Endothelial cell of umbilical vein (primary cell): ENCODE measurements around the gene ZNF827.

Experiments
- EZH2 ChIP-seq: IDR thresholded peaks from 2 replicates; pipeline ENCODE4 v1.6.1; 2012; ENCODE audit warnings: borderline replicate concordance, low read depth, mild to moderate bottlenecking, moderate library complexity, low read length, inconsistent platforms; ENCODE audit not compliant: severe bottlenecking
- FOS ChIP-seq: IDR thresholded peaks from 2 replicates; pipeline ENCODE4 v1.6.1; 2011; ENCODE audit warnings: mild to moderate bottlenecking, low read length, moderate library complexity, borderline replicate concordance; ENCODE audit not compliant: insufficient read depth
- GATA2 ChIP-seq: IDR thresholded peaks from 2 replicates; pipeline ENCODE4 v1.7.0; 2011; ENCODE audit warnings: low read depth, mild to moderate bottlenecking, moderate library complexity, mixed read lengths, low read length; ENCODE audit not compliant: insufficient read length, insufficient read depth
- JUN ChIP-seq: IDR thresholded peaks from 2 replicates; pipeline ENCODE4 v1.6.1; 2011; ENCODE audit warnings: borderline replicate concordance, low read depth; ENCODE audit not compliant: insufficient read length, insufficient read depth
- MYC ChIP-seq: IDR thresholded peaks from one replicate; pipeline ENCODE4 v1.6.1; 2011; ENCODE audit warnings: mild to moderate bottlenecking, low read depth, low read length
- POLR2A ChIP-seq: IDR thresholded peaks from 2 replicates; pipeline ENCODE4 v1.6.1; 2012; ENCODE audit warnings: low read depth, mild to moderate bottlenecking, control low read depth, low read length
- POLR2AphosphoS5 ChIP-seq: IDR thresholded peaks from 2 replicates; pipeline ENCODE4 v1.6.1; 2012; ENCODE audit warnings: low read depth, mild to moderate bottlenecking, control low read depth, low read length, moderate library complexity; ENCODE audit not compliant: insufficient read depth
- TF ChIP-seq, protein P1 (sequence below), 2 donors: IDR thresholded peaks; 1 replicate in 1 of 2; 2 replicates in 1 of 2; pipeline ENCODE4 v1.5.1; 2011; ENCODE audit warnings: low read length in 2 of 2, mild to moderate bottlenecking in 2 of 2, moderate library complexity in 2 of 2, control low read depth in 1 of 2, inconsistent platforms in 1 of 2, low read depth in 1 of 2; ENCODE audit not compliant: insufficient read depth in 1 of 2; ENCODE audit errors: extremely low read depth in 1 of 2
- TF ChIP-seq, protein P2 (sequence below): IDR thresholded peaks from 2 replicates; pipeline ENCODE4 v1.6.1; 2011; ENCODE audit not compliant: insufficient read depth, insufficient read length

DNA sequence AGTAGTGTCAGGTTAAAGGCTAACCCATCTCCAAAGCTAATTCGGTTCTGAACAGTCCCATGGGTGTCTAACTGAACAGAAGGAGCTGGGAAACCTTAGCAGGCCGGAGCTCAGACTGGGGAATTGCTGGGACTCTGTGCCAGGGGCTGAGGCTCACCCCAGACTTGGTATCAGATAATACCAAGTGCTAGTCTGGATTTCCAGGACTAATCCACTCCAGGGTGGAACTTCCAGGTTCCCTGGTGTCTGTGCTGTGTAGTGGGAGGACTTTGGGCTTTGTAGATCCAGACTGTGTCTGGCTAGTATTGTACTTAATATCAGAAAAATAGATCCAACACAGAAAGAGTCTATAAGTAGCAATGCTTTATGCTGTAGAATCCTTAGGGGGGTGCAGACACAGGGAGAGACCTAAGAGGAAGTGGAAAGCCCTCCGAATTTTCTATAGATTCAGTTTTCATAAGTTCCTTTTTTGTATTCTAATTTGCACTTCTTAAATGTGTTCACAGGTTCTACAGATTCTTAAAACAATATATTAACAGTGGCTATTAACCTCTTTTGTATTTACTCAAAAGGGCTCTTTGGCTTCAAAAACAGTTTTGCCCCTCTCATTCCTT is 4.1 kb downstream of the ZNF827 start:
- TF ChIP-seq POLR2AphosphoS5 (no peak), POLR2A (no peak), EZH2 (no peak), GATA2 (no peak), MYC (no peak), JUN (no peak), FOS (no peak)
- TF ChIP-seq, protein P1, sequence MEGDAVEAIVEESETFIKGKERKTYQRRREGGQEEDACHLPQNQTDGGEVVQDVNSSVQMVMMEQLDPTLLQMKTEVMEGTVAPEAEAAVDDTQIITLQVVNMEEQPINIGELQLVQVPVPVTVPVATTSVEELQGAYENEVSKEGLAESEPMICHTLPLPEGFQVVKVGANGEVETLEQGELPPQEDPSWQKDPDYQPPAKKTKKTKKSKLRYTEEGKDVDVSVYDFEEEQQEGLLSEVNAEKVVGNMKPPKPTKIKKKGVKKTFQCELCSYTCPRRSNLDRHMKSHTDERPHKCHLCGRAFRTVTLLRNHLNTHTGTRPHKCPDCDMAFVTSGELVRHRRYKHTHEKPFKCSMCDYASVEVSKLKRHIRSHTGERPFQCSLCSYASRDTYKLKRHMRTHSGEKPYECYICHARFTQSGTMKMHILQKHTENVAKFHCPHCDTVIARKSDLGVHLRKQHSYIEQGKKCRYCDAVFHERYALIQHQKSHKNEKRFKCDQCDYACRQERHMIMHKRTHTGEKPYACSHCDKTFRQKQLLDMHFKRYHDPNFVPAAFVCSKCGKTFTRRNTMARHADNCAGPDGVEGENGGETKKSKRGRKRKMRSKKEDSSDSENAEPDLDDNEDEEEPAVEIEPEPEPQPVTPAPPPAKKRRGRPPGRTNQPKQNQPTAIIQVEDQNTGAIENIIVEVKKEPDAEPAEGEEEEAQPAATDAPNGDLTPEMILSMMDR (IDR thresholded peaks at IDR 0.05; ENCODE audit: extremely low read depth in 1 of 2, insufficient read depth in 1 of 2, low read depth in 1 of 2, low read length in 2 of 2) = no peak
- TF ChIP-seq, protein P2, sequence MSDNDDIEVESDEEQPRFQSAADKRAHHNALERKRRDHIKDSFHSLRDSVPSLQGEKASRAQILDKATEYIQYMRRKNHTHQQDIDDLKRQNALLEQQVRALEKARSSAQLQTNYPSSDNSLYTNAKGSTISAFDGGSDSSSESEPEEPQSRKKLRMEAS = no peak
